Astrocyte (in vitro differentiated cells and primary cell): ENCODE data around the gene PDZD2. TPM values are rescaled to one million over a fixed set of nuclear protein-coding genes. Genes with fewer than 3 reads are reported as not detected.

Experiments
- DNase-seq: peaks from one replicate; pipeline ENCODE4 v3.0.0-alpha.2; 2010; ENCODE audit warnings: low read depth
- FAIRE-seq: peaks from 2 replicates; lab custom pipeline; 2011; peaks lifted over from hg19 to GRCh38; lab: Jason Lieb, UNC
- H2AFZ ChIP-seq: 2 replicates; pipeline ENCODE4 v1.6.0; 2012; ENCODE audit warnings: low read depth, low read length, inconsistent platforms
- H3K27ac ChIP-seq: 2 replicates; pipeline ENCODE4 v1.5.1; 2011; ENCODE audit warnings: low read depth, low read length, inconsistent platforms
- H3K27me3 ChIP-seq: 2 replicates; pipeline ENCODE4 v1.6.0; 2011; ENCODE audit warnings: low read length, inconsistent platforms; ENCODE audit not compliant: insufficient read depth
- H3K36me3 ChIP-seq: 2 replicates; pipeline ENCODE4 v1.5.1; 2011; ENCODE audit warnings: low read length, inconsistent platforms; ENCODE audit not compliant: insufficient read depth
- H3K4me1 ChIP-seq: 2 replicates; pipeline ENCODE4 v1.5.1; 2011; ENCODE audit warnings: low read length, inconsistent platforms; ENCODE audit not compliant: insufficient read depth
- H3K4me2 ChIP-seq: 2 replicates; pipeline ENCODE4 v1.6.0; 2012; ENCODE audit warnings: low read length, inconsistent platforms
- H3K4me3 ChIP-seq: 2 replicates; pipeline ENCODE4 v1.5.1; 2011; ENCODE audit warnings: low read depth, mild to moderate bottlenecking, low read length, inconsistent platforms; ENCODE audit not compliant: insufficient read depth
- H3K79me2 ChIP-seq: 2 replicates; pipeline ENCODE4 v1.6.0; 2012; ENCODE audit warnings: mild to moderate bottlenecking, low read length, inconsistent platforms; ENCODE audit not compliant: insufficient read depth
- H3K9ac ChIP-seq: 2 replicates; pipeline ENCODE4 v1.6.0; 2012; ENCODE audit warnings: mild to moderate bottlenecking, low read length, inconsistent platforms
- H3K9me3 ChIP-seq: 2 replicates; pipeline ENCODE4 v1.5.1; 2012; ENCODE audit warnings: low read depth, mild to moderate bottlenecking, low read length, inconsistent platforms; ENCODE audit not compliant: insufficient read depth
- H4K20me1 ChIP-seq: 2 replicates; pipeline ENCODE4 v1.6.0; 2012; ENCODE audit warnings: low read length, inconsistent platforms; ENCODE audit not compliant: insufficient read depth
- H3K27ac Mint-ChIP-seq: one replicate; pipeline ENCODE4 v1.8.0; 2021; ENCODE audit warnings: mild to moderate bottlenecking, mixed read lengths; ENCODE audit not compliant: unreplicated experiment
- H3K27me3 Mint-ChIP-seq: one replicate; pipeline ENCODE4 v1.8.0; 2021; ENCODE audit warnings: low read depth, mixed read lengths; ENCODE audit not compliant: unreplicated experiment
- H3K36me3 Mint-ChIP-seq: one replicate; pipeline ENCODE4 v1.8.0; 2021; ENCODE audit warnings: low read depth, mixed read lengths; ENCODE audit not compliant: unreplicated experiment
- H3K4me1 Mint-ChIP-seq: one replicate; pipeline ENCODE4 v1.8.0; 2021; ENCODE audit warnings: low read depth, mixed read lengths; ENCODE audit not compliant: unreplicated experiment
- H3K4me3 Mint-ChIP-seq: one replicate; pipeline ENCODE4 v1.8.0; 2021; ENCODE audit warnings: mild to moderate bottlenecking, moderate library complexity, mixed read lengths; ENCODE audit not compliant: unreplicated experiment
- H3K9me3 Mint-ChIP-seq: one replicate; pipeline ENCODE4 v1.8.0; 2021; ENCODE audit warnings: mild to moderate bottlenecking, mixed read lengths; ENCODE audit not compliant: unreplicated experiment
- EZH2 ChIP-seq: IDR thresholded peaks from 2 replicates; pipeline ENCODE4 v1.6.1; 2012; ENCODE audit warnings: mild to moderate bottlenecking, low read length, inconsistent platforms; ENCODE audit not compliant: insufficient read depth
- total RNA-seq: library from RNA; stranded (reverse); gene quantifications from 2 replicates; pipeline ENCODE4 v1.2.1, GENCODE V29; 2021
- TF ChIP-seq, protein P1 (sequence below): IDR thresholded peaks from 2 replicates; pipeline ENCODE4 v1.5.1; 2011; ENCODE audit warnings: low read depth, mild to moderate bottlenecking, inconsistent platforms, low read length, moderate library complexity; ENCODE audit not compliant: insufficient read depth

Gene PDZD2
- total RNA-seq, 1 donor from 2014 or later = 10.3 TPM

DNA sequence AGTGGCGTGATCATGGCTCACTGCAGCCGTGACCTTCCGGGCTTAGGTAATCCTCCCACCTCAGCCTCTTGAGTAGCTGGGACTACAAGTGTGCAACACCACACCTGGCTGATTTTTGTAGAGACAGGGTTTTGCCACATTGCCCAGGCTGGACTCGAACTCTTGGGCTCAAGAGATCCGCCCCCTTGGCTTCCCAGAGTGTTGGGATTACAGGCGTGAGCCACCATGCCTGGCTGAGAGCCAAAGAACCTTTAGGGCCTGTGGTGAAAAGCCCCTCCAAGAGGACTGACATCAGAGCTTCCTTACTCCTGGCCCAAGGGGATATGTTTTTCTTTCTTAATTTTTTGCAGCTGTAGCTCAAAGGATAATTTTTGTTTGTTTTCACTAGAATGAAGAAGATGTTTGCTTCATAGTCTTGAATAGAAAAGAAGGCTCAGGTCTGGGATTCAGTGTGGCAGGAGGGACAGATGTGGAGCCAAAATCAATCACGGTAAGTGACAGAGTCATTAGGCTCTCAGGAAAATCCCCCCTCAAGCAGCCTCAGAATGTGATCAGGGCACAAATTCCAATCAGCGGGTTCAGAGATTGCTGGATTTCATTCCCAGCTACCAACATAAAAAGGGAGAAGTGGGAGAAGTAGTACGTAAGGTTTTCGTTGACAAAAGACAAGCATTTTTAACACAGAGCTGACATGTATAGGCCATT lies 458.1 kb downstream of the PDZD2 start:
- Histone ChIP-seq H3K9me3 (no peaks in the 10 kb centered on the region), H3K4me1 (no peaks in the 10 kb centered on the region), H3K36me3 (peaks cover 32% of the 10 kb centered on the region), H3K9ac (no peak overlapping the region), H3K79me2 (no peaks in the 10 kb centered on the region), H3K4me3 (no peak overlapping the region), H3K4me2 (no peak overlapping the region), H4K20me1 (peaks cover 25% of the 10 kb centered on the region), H3K27ac (no peak overlapping the region), H3K27me3 (no peaks in the 10 kb centered on the region), H2AFZ (no peak overlapping the region)
- H3K4me1 Mint-ChIP-seq = peaks cover 19% of the 10 kb centered on the region
- peaks cover 22% of the 10 kb centered on the region for H3K36me3 Mint-ChIP-seq
- DNase-seq (no peak), FAIRE-seq (no peak)
- TF ChIP-seq, protein P1, sequence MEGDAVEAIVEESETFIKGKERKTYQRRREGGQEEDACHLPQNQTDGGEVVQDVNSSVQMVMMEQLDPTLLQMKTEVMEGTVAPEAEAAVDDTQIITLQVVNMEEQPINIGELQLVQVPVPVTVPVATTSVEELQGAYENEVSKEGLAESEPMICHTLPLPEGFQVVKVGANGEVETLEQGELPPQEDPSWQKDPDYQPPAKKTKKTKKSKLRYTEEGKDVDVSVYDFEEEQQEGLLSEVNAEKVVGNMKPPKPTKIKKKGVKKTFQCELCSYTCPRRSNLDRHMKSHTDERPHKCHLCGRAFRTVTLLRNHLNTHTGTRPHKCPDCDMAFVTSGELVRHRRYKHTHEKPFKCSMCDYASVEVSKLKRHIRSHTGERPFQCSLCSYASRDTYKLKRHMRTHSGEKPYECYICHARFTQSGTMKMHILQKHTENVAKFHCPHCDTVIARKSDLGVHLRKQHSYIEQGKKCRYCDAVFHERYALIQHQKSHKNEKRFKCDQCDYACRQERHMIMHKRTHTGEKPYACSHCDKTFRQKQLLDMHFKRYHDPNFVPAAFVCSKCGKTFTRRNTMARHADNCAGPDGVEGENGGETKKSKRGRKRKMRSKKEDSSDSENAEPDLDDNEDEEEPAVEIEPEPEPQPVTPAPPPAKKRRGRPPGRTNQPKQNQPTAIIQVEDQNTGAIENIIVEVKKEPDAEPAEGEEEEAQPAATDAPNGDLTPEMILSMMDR = no peak
- no peak for TF ChIP-seq EZH2
- H3K27ac Mint-ChIP-seq = no peak overlapping the region
- H3K27me3 Mint-ChIP-seq = no peaks in the 10 kb centered on the region
- H3K4me3 Mint-ChIP-seq = no peak overlapping the region
- H3K9me3 Mint-ChIP-seq = no peaks in the 10 kb centered on the region

DNA sequence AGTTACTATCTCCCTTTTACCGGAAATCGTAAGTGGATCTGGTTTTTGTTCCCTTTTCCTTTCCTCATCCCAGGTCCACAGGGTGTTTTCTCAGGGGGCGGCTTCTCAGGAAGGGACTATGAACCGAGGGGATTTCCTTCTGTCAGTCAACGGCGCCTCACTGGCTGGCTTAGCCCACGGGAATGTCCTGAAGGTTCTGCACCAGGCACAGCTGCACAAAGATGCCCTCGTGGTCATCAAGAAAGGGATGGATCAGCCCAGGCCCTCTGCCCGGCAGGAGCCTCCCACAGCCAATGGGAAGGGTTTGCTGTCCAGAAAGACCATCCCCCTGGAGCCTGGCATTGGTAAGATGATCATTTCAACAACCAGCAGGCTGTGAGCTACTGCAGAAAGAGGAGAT lies 459.4 kb downstream of the PDZD2 start:
- H2AFZ ChIP-seq = no peak overlapping the region
- no peak for DNase-seq
- peaks cover 42% of the 10 kb centered on the region for H3K36me3 ChIP-seq
- Mint-ChIP-seq H3K27me3 (no peaks in the 10 kb centered on the region), H3K4me3 (no peak overlapping the region), H3K27ac (no peak overlapping the region), H3K36me3 (peaks cover 22% of the 10 kb centered on the region), H3K4me1 (peaks cover 14% of the 10 kb centered on the region), H3K9me3 (no peaks in the 10 kb centered on the region)
- FAIRE-seq = no peak
- H4K20me1 ChIP-seq = peaks cover 28% of the 10 kb centered on the region
- H3K27ac ChIP-seq = no peak overlapping the region
- H3K9ac ChIP-seq = no peak overlapping the region
- no peaks in the 10 kb centered on the region for H3K4me1 ChIP-seq
- no peak for TF ChIP-seq EZH2
- TF ChIP-seq, protein P1 = no peak
- no peak overlapping the region for H3K4me2 ChIP-seq
- no peaks in the 10 kb centered on the region for H3K79me2 ChIP-seq
- no peaks in the 10 kb centered on the region for H3K27me3 ChIP-seq
- no peak overlapping the region for H3K4me3 ChIP-seq
- no peaks in the 10 kb centered on the region for H3K9me3 ChIP-seq

DNA sequence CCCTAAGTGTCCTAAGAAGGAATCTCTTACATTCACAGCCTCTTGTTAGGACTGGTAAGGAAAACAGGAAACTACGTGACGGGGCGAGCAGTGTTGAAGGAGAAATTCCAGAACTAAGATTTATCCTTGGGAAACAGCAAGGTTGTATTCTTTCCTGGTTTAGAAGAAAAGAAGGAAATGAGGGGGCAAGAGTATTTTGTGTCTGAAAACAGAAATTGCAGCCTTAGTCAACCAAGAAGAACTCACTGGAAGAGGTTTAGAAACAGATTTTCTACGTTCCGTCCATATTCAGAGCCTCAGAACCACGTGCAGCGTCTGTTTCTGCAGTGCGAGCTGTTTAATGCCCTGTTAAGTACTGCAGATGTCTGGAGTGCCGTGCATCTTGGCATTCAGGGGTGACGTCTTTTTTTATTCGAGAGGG lies 460.0 kb downstream of the PDZD2 start:
- Histone ChIP-seq H3K4me3 (no peak overlapping the region), H3K4me1 (no peaks in the 10 kb centered on the region), H3K4me2 (no peak overlapping the region), H3K27me3 (no peaks in the 10 kb centered on the region), H3K36me3 (peaks cover 48% of the 10 kb centered on the region), H3K9me3 (no peaks in the 10 kb centered on the region), H4K20me1 (peaks cover 31% of the 10 kb centered on the region), H3K27ac (no peak overlapping the region), H2AFZ (no peak overlapping the region), H3K79me2 (no peaks in the 10 kb centered on the region), H3K9ac (no peak overlapping the region)
- H3K27me3 Mint-ChIP-seq = no peaks in the 10 kb centered on the region
- H3K27ac Mint-ChIP-seq = no peak overlapping the region
- peaks cover 25% of the 10 kb centered on the region for H3K36me3 Mint-ChIP-seq
- H3K4me3 Mint-ChIP-seq = no peak overlapping the region
- peaks cover 13% of the 10 kb centered on the region for H3K4me1 Mint-ChIP-seq
- H3K9me3 Mint-ChIP-seq = no peaks in the 10 kb centered on the region
- DNase-seq (no peak), FAIRE-seq (no peak)
- no peak for TF ChIP-seq EZH2
- TF ChIP-seq, protein P1 = no peak
